ENCODE measurements around the gene PLCG2.

GRCh38 chr16:81996664-81997509 lies 217.8 kb downstream of the PLCG2 start:
- TF ChIP-seq CTCF (IDR thresholded peaks at IDR 0.05; ENCODE audit: low read depth, low read length) (0 out of 2 replicates have a peak, but pooled peaks have one; percentile 3), EZH2phosphoT487 (IDR thresholded peaks at IDR 0.05; ENCODE audit: low read depth) (no peak)

Measured in OCI-LY3 (cell line).